ENCODE results near the gene CYP26B1.

CYP26B1 gene

GRCh38 chr2:72141032-72141645 is 6.5 kb downstream of the CYP26B1 start:
- no peak for DNase-seq (ENCODE audit: low read depth in 2 of 2)

- DNase-seq (ENCODE audit: low read depth in 2 of 2) = no peak
Observed at GRCh38 chr2:72140621-72140960, 7.1 kb downstream of the CYP26B1 start.

- DNase-seq (ENCODE audit: low read depth in 2 of 2) = no peak
Observed at GRCh38 chr2:72139874-72140620, 7.6 kb downstream of the CYP26B1 start.

- no peak for DNase-seq (ENCODE audit: low read depth in 2 of 2)
Observed at GRCh38 chr2:72139471-72139873, 8.2 kb downstream of the CYP26B1 start.

GRCh38 chr2:72138921-72139381 is 8.7 kb downstream of the CYP26B1 start:
- DNase-seq (ENCODE audit: low read depth in 2 of 2) = no peak

- DNase-seq (ENCODE audit: low read depth in 2 of 2) = no peak
Observed at GRCh38 chr2:72138011-72138881, 9.4 kb downstream of the CYP26B1 start.

GRCh38 chr2:72137498-72138010 is 10.1 kb downstream of the CYP26B1 start:
- peak; percentile 7 to 9 for DNase-seq (ENCODE audit: low read depth in 2 of 2)

GRCh38 chr2:72136933-72137497 is 10.6 kb downstream of the CYP26B1 start:
- DNase-seq (ENCODE audit: low read depth in 2 of 2) = no peak

GRCh38 chr2:72136331-72136730 is 11.3 kb downstream of the CYP26B1 start:
- no peak for DNase-seq (ENCODE audit: low read depth in 2 of 2)

- no peak for DNase-seq (ENCODE audit: low read depth in 2 of 2)
Observed at GRCh38 chr2:72135921-72136320, 11.7 kb downstream of the CYP26B1 start.

GRCh38 chr2:72134997-72135800 is 12.5 kb downstream of the CYP26B1 start:
- DNase-seq (ENCODE audit: low read depth in 2 of 2) = no peak

- no peak for DNase-seq (ENCODE audit: low read depth in 2 of 2)
Observed at GRCh38 chr2:72134408-72134996, 13.2 kb downstream of the CYP26B1 start.

GRCh38 chr2:72133721-72134407 is 13.8 kb downstream of the CYP26B1 start:
- no peak for DNase-seq (ENCODE audit: low read depth in 2 of 2)

GRCh38 chr2:72132981-72133720 is 14.5 kb downstream of the CYP26B1 start:
- no peak for DNase-seq (ENCODE audit: low read depth in 2 of 2)

- no peak for DNase-seq (ENCODE audit: low read depth in 2 of 2)
Observed at GRCh38 chr2:72131916-72132841, 15.5 kb downstream of the CYP26B1 start.

- no peak for DNase-seq (ENCODE audit: low read depth in 2 of 2)
Observed at GRCh38 chr2:72131371-72131891, 16.2 kb downstream of the CYP26B1 start.

GRCh38 chr2:72130659-72131360 is 16.9 kb downstream of the CYP26B1 start:
- no peak for DNase-seq (ENCODE audit: low read depth in 2 of 2)
